GM19455 (cell line): ENCODE measurements around the gene SARM1.

Experiments
- ATAC-seq: cut with Tn5 transposase; IDR thresholded peaks from one replicate; pipeline ENCODE4 v1.9.1; 2021; ENCODE audit not compliant: unreplicated experiment

Gene SARM1

DNA sequence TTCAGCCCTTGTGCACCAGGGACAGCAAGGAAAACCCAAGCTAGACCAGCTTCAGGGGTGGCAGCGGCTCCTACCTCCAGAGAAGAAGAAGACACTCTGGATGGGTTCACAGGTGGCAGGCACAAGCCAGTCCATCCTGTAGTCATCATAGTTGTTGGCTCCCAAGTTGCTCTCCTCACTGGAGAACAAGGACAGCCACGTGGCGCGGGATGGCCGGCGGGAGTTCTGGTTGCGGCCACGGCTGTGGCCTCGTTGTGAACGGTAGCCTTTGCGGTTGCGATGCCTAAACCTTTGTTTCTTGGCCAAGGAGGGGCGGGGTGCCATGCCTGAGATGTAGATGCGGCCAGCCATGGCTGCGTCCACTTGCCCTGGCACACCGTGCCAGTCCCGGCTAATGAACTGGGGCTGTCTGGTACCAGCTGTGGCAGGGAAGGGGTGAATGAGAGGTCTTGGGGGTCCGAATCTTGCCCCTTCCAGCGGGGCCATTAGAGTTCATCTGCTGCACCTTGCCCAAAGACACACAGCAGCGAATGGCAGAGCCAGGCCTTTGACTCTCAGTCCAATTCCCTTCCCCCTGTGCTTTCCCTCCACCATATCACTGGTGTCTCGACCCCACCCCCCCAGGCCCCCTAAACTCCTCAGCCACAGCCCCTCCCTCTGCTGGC lies 3.7 kb upstream of the SARM1 start:
- no peak for ATAC-seq

DNA sequence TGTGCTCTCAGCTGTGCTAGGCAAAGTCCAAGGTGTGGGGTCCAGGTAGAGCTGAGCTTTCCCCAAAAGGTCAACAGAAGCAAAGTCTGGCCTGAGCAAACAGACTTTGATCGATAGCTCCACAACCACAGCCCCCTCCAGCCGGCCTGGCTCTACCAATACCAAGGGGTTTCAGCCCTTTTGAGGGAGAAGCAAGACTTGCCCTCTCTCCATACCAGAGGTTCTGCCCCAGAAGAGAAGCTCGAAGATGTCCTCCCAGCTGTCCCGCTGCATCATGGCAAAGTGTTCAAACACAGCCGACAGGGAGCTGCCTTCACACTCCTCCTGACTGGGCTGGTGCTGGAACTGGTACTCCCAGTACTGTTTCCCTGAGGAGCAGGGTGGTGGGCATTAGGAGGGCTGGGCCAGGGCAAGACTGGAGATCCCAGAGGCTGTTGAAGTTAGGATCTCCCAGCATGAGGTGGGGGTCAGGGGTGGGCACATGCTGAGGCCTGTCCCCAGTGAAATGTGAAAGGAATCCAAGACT lies 3.1 kb upstream of the SARM1 start:
- ATAC-seq, result no peak

DNA sequence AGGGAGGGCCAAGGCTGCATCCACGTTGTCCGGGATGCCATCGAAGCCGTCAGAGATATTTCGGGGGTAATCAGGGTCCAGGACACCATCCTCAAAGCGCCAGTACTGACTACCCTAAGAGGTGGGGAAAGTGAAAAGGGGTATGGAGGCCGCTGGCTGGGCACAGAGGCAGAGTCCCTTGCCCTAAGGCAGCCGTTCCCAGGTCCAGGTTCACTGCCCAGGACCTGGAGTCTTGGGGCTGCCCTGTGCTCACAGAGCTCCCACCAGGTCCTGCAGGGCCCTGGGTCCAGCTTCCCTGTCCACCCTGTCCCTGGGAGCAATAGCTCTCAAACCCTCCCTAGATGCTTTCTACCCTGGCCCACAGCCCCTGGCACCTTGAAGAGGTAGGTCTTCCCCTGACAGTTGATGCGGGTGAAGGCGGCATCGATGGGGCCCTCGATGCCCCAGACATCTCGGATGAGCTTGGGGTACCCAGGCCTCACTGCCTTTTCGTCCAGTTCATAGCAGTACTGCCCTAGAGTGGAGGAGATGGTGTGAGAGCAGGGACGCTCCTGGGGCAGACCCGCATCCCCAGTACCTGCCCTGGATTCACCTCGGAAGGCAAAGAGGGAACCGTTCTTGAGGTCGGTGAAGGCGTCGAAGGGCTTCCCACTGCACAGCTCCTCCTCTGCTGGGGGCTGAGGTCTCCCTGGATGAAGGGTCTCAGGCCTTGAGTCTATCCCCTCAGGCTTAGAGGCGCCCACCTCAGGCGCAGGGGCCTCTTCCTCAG lies 2.4 kb upstream of the SARM1 start:
- no peak for ATAC-seq

- ATAC-seq, result no peak
These were observed 1.8 kb upstream of the SARM1 start for GRCh38 chr17:28369684-28370034.

GRCh38 chr17:28370035-28370743 lies 1.3 kb upstream of the SARM1 start, which contains the start of gene VTN:
Gene VTN (minus strand): TSS chr17:28370307. CDS start chr17:28370203, 104 bp downstream.
- no peak for ATAC-seq

DNA sequence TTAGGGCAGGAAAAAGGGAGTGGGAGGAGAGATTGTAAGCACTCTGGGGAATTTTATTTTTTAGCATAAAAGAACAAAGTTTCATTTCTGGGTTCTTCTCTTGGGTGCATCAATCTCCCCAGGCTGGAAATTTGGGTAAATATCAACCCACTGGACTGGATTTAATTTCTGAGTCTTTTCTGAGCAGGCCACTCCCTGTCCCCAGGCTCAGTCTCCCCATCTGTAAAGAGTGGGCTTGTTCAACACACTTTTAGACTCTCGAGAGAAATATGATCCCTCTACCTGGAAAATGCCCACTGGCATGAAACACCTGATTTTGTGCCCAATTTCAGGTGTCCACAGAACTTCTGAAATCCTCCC lies 770 bp upstream of the SARM1 start:
- ATAC-seq, result no peak

- ATAC-seq, result peak; percentile 25
These were observed 880 bp downstream of the SARM1 start for GRCh38 chr17:28372203-28372944.

- ATAC-seq, result no peak
These were observed 1.4 kb downstream of the SARM1 start for GRCh38 chr17:28372945-28373274.

DNA sequence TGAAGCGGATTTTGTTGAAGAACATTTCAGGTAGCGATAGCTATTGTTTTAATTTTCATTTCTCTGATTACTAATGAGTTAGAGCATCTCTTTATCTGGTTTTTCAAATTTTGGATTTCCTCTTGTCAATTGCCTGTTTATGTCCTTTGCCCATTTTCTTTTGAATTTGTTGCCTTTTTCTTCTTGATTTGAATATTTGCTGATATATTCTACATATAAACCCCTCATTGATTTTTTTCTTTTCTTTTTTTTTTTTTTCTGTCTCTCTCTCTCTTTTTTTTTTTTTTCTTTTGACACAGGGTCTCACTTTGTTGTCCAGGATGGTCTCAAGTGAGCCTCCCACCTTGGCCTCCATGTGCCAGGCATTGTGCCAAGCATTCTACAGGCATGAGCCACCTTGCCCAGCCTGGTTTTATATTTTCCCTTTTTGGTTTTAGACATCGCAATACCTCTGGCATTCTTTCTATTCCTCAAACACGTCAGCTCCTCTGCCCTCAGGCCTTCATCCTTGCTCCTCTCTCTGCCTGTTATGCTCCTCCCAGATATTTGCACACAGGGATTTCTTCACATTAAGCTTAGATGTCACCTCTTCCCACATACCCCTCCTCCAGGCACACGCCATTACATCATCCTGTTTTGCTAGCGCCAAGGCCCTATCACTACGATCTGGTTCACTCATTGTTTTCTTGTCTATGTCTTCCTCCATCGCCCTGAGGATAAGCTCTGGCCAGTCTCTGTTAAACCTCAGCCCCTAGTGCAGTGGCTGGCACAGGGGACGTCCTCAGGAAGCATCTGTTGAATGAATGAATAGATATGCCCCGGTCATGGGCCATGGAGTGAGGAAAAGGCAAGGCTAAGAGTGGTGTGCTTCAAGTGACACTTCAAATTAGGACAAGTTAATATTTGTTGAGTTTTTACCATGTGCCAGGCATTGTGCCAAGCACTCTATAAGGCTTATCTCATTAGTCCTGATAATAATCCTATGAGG lies 8.6 kb downstream of the SARM1 start:
- no peak for ATAC-seq

DNA sequence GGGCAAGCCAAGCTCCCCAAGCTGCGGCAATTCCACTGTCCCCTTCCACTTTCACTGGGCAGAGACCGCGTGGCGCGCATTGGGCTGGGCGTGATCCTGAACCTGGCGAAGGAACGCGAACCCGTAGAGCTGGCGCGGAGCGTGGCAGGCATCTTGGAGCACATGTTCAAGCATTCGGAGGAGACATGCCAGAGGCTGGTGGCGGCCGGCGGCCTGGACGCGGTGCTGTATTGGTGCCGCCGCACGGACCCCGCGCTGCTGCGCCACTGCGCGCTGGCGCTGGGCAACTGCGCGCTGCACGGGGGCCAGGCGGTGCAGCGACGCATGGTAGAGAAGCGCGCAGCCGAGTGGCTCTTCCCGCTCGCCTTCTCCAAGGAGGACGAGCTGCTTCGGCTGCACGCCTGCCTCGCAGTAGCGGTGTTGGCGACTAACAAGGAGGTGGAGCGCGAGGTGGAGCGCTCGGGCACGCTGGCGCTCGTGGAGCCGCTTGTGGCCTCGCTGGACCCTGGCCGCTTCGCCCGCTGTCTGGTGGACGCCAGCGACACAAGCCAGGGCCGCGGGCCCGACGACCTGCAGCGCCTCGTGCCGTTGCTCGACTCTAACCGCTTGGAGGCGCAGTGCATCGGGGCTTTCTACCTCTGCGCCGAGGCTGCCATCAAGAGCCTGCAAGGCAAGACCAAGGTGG lies 9.8 kb downstream of the SARM1 start:
- no peak for ATAC-seq

- ATAC-seq, result peak; percentile 78
These were observed 13.0 kb downstream of the SARM1 start for GRCh38 chr17:28384281-28385036.

DNA sequence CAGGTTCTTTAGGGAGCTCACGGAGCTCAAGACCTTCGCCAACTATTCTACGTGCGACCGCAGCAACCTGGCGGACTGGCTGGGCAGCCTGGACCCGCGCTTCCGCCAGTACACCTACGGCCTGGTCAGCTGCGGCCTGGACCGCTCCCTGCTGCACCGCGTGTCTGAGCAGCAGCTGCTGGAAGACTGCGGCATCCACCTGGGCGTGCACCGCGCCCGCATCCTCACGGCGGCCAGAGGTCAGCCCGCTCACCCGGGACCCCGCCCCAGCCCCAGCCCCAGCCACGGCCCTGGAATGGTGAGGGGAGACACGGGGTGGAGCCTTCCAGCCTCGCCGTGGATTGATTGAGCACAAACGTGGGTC lies 13.5 kb downstream of the SARM1 start:
- peak; percentile 30 for ATAC-seq

DNA sequence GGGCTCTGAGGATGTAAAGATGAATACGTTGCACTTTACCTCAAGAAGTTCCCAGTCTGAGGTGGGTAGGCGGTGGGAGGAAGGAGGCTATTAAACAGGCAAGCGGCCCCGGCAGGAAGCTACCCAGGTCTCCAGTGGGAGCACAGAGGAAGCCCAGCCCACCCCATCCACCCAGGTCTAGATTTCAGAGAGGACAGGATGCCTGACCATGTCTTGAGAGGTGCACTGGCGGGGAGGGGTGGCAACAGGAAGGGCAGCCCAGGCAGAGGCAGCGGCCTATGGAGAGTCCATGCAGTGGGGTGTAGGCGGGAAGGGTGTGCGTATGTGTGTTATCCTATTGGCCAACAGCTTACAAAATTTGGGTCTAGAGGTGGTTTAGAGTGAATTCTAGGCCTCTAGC lies 13.9 kb downstream of the SARM1 start:
- ATAC-seq, result no peak

DNA sequence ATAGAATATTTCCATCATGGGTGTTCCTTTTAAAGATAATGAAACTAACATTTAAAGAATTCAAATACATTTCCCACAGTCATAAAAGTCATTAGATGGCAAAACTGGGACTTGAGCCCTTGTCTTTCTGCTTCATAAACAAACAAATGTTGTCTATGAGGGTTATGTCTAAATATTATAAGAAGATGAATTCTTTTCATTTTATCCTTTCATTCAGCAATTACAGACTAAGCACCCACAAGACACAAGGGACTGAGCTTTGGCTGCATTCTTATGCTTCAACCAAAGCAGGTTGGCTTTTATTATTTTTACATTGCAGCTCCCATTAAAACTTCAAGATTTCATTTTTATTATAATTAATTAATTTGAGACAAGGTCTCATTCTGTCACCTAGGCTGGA lies 14.9 kb downstream of the SARM1 start:
- no peak for ATAC-seq

DNA sequence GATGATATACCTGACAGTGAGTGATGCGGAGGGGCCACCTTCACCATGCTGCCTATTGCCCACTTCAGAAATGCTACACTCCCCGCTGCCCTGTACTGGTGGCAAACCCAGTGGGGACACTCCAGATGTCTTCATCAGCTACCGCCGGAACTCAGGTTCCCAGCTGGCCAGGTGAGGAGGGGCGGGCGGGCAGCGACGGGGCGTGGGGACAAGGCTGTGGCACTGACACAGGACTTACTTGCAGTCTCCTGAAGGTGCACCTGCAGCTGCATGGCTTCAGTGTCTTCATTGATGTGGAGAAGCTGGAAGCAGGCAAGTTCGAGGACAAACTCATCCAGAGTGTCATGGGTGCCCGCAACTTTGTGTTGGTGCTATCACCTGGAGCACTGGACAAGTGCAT lies 16.6 kb downstream of the SARM1 start:
- ATAC-seq, result no peak

GRCh38 chr17:28390141-28390540 lies 18.6 kb downstream of the SARM1 start:
- ATAC-seq, result no peak

DNA sequence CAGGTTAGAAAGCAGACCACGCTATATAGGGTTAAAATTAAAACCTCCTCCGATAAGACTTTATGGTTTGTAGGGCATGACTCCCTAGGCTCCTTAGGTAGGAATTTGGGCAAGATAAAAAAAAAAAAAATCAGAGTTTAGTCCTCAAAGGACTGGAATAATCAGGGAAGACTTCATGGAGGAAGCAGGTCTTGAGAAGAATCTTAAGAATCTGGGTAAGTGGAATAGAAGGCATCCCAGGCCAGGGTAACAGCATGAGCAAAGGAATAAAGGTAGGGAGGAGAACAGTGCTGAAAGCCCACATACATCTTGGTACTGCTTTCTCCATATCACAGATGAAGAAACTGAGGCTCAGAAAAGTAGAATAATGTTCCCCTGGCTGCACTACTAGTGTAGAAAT lies 19.1 kb downstream of the SARM1 start:
- no peak for ATAC-seq

DNA sequence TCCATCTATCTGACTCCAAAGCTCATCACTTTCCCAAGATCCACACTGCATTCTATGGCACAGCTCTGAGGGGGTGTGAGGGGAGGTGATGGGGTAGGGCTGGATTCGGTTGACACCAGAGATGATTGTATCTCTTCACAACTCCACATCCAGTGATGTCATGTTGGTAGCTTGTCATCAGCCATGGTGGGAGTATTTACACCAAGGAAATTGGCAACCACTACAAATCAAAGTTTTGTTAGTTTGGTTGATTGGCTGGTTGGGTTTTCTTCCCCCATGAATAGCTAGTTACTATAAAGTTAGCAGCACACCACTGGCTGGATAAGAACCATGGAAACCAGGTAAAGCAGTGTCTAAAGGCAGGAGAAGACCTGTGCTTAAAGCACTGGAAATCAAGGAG lies 19.5 kb downstream of the SARM1 start:
- ATAC-seq, result no peak

- no peak for ATAC-seq
These were observed 19.9 kb downstream of the SARM1 start for GRCh38 chr17:28391401-28391800.
